ENCODE measurements around the gene DHX15. TPM values are rescaled to one million over a fixed set of nuclear protein-coding genes. Genes with fewer than 3 reads are reported as not detected.

The DHX15 gene
- total RNA-seq, 1 donor from 2014 or later, result 165 TPM

DNA sequence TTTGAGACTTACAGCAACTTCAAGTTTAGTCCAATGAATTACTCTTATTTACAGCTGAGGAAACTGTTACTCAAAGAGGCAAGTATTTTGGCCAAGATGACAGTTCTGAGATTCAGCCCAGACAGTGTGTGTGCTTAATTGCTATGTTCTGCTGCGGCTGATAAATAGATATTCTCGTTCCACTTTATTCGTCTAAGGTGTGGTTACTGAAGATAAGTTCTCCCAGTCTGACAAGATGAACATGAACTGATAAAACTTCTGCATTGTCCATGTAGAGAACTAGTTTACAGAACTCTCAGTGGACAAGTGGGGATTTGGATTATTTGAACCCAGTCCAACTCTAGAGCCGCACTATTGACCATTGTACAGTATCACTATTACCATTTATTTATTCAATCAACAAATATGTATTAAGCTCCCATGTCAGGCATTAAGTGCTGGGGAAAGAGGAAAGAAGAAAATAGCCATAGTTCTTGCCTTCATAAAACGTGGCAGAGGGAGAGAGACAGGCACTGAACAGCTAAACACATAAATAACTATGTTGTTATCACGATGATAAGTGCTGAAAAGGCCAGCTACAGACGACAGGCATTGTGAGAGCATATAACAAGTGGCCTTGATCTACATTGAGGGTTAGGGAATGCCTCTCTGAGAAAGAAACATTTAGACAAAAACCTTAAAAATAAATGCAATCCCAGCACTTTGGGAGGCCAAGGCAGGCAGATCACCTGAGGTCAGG is 4.0 kb upstream of the DHX15 start:
- Histone ChIP-seq H3K27ac (ENCODE audit: low read depth, low read length) (no peak overlapping the region), H3K9me3 (ENCODE audit: control insufficient read depth in 3 of 3, low read length in 3 of 3) (peaks cover 0 to 3% (median 0%) of the 10 kb centered on the region in 3 donors), H3K36me3 (ENCODE audit: control insufficient read depth in 3 of 3, insufficient read depth in 3 of 3, low read length in 3 of 3) (no peaks in the 10 kb centered on the region), H3K9ac (ENCODE audit: low read depth in 1 of 3, low read length in 3 of 3) (no peak overlapping the region), H3K4me3 (ENCODE audit: low read length in 3 of 3) (no peak overlapping the region), H3K27me3 (ENCODE audit: control insufficient read depth in 3 of 3, insufficient read depth in 3 of 3, low read length in 3 of 3) (no peaks in the 10 kb centered on the region), H3K4me1 (ENCODE audit: control insufficient read depth in 3 of 3, insufficient read depth in 3 of 3, low read length in 3 of 3) (no peaks in the 10 kb centered on the region)

DNA sequence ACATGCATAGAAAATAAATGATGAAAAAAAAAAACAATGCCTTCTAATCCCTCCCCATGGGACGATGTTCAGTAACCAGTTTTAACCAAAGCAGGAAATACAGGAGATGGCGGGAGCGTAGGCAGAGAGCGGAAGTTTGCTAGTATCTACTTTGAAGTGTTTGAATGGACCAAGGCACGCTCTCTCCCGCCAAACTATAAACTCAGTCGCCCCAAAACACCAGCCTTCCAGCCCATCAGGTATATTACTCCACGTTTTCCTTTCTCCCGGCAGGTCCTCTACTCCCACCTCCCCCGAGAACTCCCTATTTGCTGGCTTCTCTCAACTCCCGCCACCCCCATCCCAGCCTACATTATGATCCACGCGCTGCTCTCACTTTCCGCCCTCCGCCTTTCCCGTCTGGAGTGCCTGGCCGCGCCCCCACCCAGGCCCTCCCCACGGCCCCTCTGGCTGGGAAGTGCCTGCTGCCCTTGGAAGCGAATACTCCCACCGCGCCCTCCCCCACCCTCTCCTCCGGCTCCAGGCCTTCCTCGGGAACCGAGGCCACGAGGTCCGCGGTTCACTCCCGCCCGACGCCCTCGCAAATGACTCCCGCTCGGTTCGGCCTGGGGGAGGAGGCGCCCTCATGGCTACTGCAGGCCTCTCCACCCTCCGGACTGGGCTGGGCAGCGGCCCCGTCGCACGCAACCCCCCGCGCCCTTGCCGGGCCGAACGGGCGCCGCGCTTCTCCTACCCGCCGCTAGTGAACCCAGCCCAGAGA is 723 bp downstream of the DHX15 start:
- Histone ChIP-seq H3K27me3 (ENCODE audit: control insufficient read depth in 3 of 3, insufficient read depth in 3 of 3, low read length in 3 of 3) (no peaks in the 10 kb centered on the region), H3K4me1 (ENCODE audit: control insufficient read depth in 3 of 3, insufficient read depth in 3 of 3, low read length in 3 of 3) (peaks cover 18 to 32% (median 26%) of the 10 kb centered on the region in 3 donors), H3K27ac (ENCODE audit: low read depth, low read length) (peak overlapping the region; percentile 99), H3K9ac (ENCODE audit: low read depth in 1 of 3, low read length in 3 of 3) (peak overlapping the region; percentile 98 to 99 (median 99)), H3K36me3 (ENCODE audit: control insufficient read depth in 3 of 3, insufficient read depth in 3 of 3, low read length in 3 of 3) (no peaks in the 10 kb centered on the region), H3K4me3 (ENCODE audit: low read length in 3 of 3) (peak overlapping the region; percentile 90 to 98 (median 97)), H3K9me3 (ENCODE audit: control insufficient read depth in 3 of 3, low read length in 3 of 3) (no peaks in the 10 kb centered on the region)

DNA sequence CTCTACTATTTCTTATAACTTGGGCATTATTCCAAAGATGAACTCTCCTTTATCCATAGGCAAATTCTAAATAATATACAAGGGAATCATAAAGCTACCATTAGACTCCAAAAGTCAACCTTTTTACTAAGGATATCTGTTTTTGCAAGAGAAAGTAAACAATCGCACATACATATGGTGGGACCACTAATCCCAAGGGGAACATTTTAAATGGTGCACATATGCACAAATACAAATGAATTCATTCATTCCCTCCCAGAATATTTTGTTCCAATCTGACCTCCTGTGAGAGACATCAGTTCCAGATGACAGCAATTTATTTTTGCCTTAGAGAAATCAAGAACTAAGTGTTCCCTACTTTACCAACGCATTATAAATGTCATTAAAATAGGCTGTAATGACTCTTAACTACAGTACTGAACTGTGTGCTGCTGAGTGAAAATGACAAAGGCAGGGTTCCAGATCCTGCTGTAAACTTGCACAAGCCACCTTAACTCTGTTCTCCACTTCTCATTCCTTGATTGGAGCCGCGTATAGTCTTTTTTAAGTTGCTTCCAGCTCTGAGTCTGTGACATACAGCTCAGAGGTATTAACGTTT is 2.0 kb downstream of the DHX15 start:
- Histone ChIP-seq H3K4me1 (ENCODE audit: control insufficient read depth in 3 of 3, insufficient read depth in 3 of 3, low read length in 3 of 3) (peaks cover 23 to 43% (median 31%) of the 10 kb centered on the region in 3 donors), H3K4me3 (ENCODE audit: low read length in 3 of 3) (peak overlapping the region; percentile 90 to 98 (median 97)), H3K36me3 (ENCODE audit: control insufficient read depth in 3 of 3, insufficient read depth in 3 of 3, low read length in 3 of 3) (no peaks in the 10 kb centered on the region), H3K9ac (ENCODE audit: low read depth in 1 of 3, low read length in 3 of 3) (peak overlapping the region; percentile 17 to 99 (median 63)), H3K9me3 (ENCODE audit: control insufficient read depth in 3 of 3, low read length in 3 of 3) (no peaks in the 10 kb centered on the region), H3K27me3 (ENCODE audit: control insufficient read depth in 3 of 3, insufficient read depth in 3 of 3, low read length in 3 of 3) (no peaks in the 10 kb centered on the region), H3K27ac (ENCODE audit: low read depth, low read length) (no peak overlapping the region)

GRCh38 chr4:24578364-24578763 is 6.0 kb downstream of the DHX15 start:
- Histone ChIP-seq H3K27ac (ENCODE audit: low read depth, low read length) (no peak overlapping the region), H3K36me3 (ENCODE audit: control insufficient read depth in 3 of 3, insufficient read depth in 3 of 3, low read length in 3 of 3) (peaks cover 0 to 17% (median 14%) of the 10 kb centered on the region in 3 donors), H3K4me3 (ENCODE audit: low read length in 3 of 3) (no peak overlapping the region), H3K9me3 (ENCODE audit: control insufficient read depth in 3 of 3, low read length in 3 of 3) (no peaks in the 10 kb centered on the region), H3K4me1 (ENCODE audit: control insufficient read depth in 3 of 3, insufficient read depth in 3 of 3, low read length in 3 of 3) (peaks cover 24 to 48% (median 33%) of the 10 kb centered on the region in 3 donors), H3K27me3 (ENCODE audit: control insufficient read depth in 3 of 3, insufficient read depth in 3 of 3, low read length in 3 of 3) (no peaks in the 10 kb centered on the region), H3K9ac (ENCODE audit: low read depth in 1 of 3, low read length in 3 of 3) (no peak overlapping the region)

- no peaks in the 10 kb centered on the region for H3K9me3 ChIP-seq (ENCODE audit: control insufficient read depth in 3 of 3, low read length in 3 of 3)
- H3K4me1 ChIP-seq (ENCODE audit: control insufficient read depth in 3 of 3, insufficient read depth in 3 of 3, low read length in 3 of 3), result peaks cover 12 to 34% (median 13%) of the 10 kb centered on the region in 3 donors
Measured at GRCh38 chr4:24576276-24576675, 8.1 kb downstream of the DHX15 start.

GRCh38 chr4:24574236-24574635 is 10.1 kb downstream of the DHX15 start:
- Histone ChIP-seq H3K27me3 (ENCODE audit: control insufficient read depth in 3 of 3, insufficient read depth in 3 of 3, low read length in 3 of 3) (no peaks in the 10 kb centered on the region), H3K36me3 (ENCODE audit: control insufficient read depth in 3 of 3, insufficient read depth in 3 of 3, low read length in 3 of 3) (peaks cover 4 to 23% (median 15%) of the 10 kb centered on the region in 3 donors), H3K9me3 (ENCODE audit: control insufficient read depth in 3 of 3, low read length in 3 of 3) (no peaks in the 10 kb centered on the region), H3K4me1 (ENCODE audit: control insufficient read depth in 3 of 3, insufficient read depth in 3 of 3, low read length in 3 of 3) (peaks cover 9 to 26% (median 12%) of the 10 kb centered on the region in 3 donors), H3K9ac (ENCODE audit: low read depth in 1 of 3, low read length in 3 of 3) (no peak overlapping the region), H3K4me3 (ENCODE audit: low read length in 3 of 3) (no peak overlapping the region), H3K27ac (ENCODE audit: low read depth, low read length) (no peak overlapping the region)

More at GRCh38 chr4:24576276-24576675, 8.1 kb downstream of the DHX15 start:
- H3K27me3 ChIP-seq (ENCODE audit: control insufficient read depth in 3 of 3, insufficient read depth in 3 of 3, low read length in 3 of 3), result no peaks in the 10 kb centered on the region
- H3K9ac ChIP-seq (ENCODE audit: low read depth in 1 of 3, low read length in 3 of 3), result no peak overlapping the region
- no peak overlapping the region for H3K27ac ChIP-seq (ENCODE audit: low read depth, low read length)
- peaks cover 2 to 21% (median 15%) of the 10 kb centered on the region in 3 donors for H3K36me3 ChIP-seq (ENCODE audit: control insufficient read depth in 3 of 3, insufficient read depth in 3 of 3, low read length in 3 of 3)
- no peak overlapping the region for H3K4me3 ChIP-seq (ENCODE audit: low read length in 3 of 3)

- peaks cover 4 to 23% (median 15%) of the 10 kb centered on the region in 3 donors for H3K36me3 ChIP-seq (ENCODE audit: control insufficient read depth in 3 of 3, insufficient read depth in 3 of 3, low read length in 3 of 3)
- H3K9ac ChIP-seq (ENCODE audit: low read depth in 1 of 3, low read length in 3 of 3), result no peak overlapping the region
- no peaks in the 10 kb centered on the region for H3K9me3 ChIP-seq (ENCODE audit: control insufficient read depth in 3 of 3, low read length in 3 of 3)
- peaks cover 9 to 22% (median 13%) of the 10 kb centered on the region in 3 donors for H3K4me1 ChIP-seq (ENCODE audit: control insufficient read depth in 3 of 3, insufficient read depth in 3 of 3, low read length in 3 of 3)
- no peak overlapping the region for H3K27ac ChIP-seq (ENCODE audit: low read depth, low read length)
- H3K27me3 ChIP-seq (ENCODE audit: control insufficient read depth in 3 of 3, insufficient read depth in 3 of 3, low read length in 3 of 3), result no peaks in the 10 kb centered on the region
- H3K4me3 ChIP-seq (ENCODE audit: low read length in 3 of 3), result no peak overlapping the region
Measured at GRCh38 chr4:24573582-24573981, 10.8 kb downstream of the DHX15 start.

DNA sequence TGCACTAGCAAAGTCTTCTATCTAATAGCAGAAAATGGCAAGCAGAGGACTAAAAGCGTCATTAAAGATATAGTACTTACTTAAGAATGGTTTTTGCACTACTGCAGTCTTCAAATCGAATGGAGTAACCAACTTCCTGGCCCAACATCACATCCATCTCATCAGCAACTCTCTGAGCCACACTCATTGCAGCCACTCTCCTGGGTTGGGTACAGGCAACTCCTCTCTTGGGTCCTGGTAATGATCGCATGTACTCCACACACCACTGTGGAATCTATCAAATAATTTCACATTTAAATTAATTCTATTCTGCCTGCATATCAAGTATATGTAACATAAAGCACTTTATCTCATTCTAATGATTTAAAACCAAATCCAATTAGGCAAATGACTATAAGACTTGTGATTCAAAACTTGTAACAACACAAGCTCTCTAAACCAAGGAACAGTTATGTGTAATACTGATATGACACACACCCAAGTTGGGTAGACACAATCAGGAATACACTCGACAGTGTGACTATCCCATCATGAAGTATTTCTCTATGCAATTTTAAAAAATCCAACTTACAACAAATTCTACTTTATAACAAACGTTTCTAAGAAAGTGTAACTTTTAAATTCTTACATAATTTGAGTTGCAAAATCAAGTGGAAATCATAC is 13.6 kb downstream of the DHX15 start:
- H3K9me3 ChIP-seq (ENCODE audit: control insufficient read depth in 3 of 3, low read length in 3 of 3), result no peaks in the 10 kb centered on the region
- no peak overlapping the region for H3K9ac ChIP-seq (ENCODE audit: low read depth in 1 of 3, low read length in 3 of 3)
- H3K36me3 ChIP-seq (ENCODE audit: control insufficient read depth in 3 of 3, insufficient read depth in 3 of 3, low read length in 3 of 3), result peaks cover 4 to 14% (median 9%) of the 10 kb centered on the region in 3 donors
- H3K27ac ChIP-seq (ENCODE audit: low read depth, low read length), result no peak overlapping the region
- H3K4me3 ChIP-seq (ENCODE audit: low read length in 3 of 3), result no peak overlapping the region
- H3K4me1 ChIP-seq (ENCODE audit: control insufficient read depth in 3 of 3, insufficient read depth in 3 of 3, low read length in 3 of 3), result peaks cover 4 to 12% (median 11%) of the 10 kb centered on the region in 3 donors
- no peaks in the 10 kb centered on the region for H3K27me3 ChIP-seq (ENCODE audit: control insufficient read depth in 3 of 3, insufficient read depth in 3 of 3, low read length in 3 of 3)

- Histone ChIP-seq H3K27me3 (ENCODE audit: control insufficient read depth in 3 of 3, insufficient read depth in 3 of 3, low read length in 3 of 3) (no peaks in the 10 kb centered on the region), H3K4me1 (ENCODE audit: control insufficient read depth in 3 of 3, insufficient read depth in 3 of 3, low read length in 3 of 3) (peaks cover 4 to 11% (median 10%) of the 10 kb centered on the region in 3 donors), H3K4me3 (ENCODE audit: low read length in 3 of 3) (no peak overlapping the region), H3K9ac (ENCODE audit: low read depth in 1 of 3, low read length in 3 of 3) (no peak overlapping the region), H3K27ac (ENCODE audit: low read depth, low read length) (no peak overlapping the region), H3K9me3 (ENCODE audit: control insufficient read depth in 3 of 3, low read length in 3 of 3) (no peaks in the 10 kb centered on the region), H3K36me3 (ENCODE audit: control insufficient read depth in 3 of 3, insufficient read depth in 3 of 3, low read length in 3 of 3) (peaks cover 4 to 10% (median 5%) of the 10 kb centered on the region in 3 donors)
Measured at GRCh38 chr4:24570172-24570571, 14.2 kb downstream of the DHX15 start.
